COLO668 (cell line): ENCODE results near the gene EPHB2.

ENCODE experiments used
- DNase-seq: peaks from one replicate; lab custom pipeline; 2025; ENCODE audit not compliant: unreplicated experiment; lab: John Stamatoyannopoulos, UW

EPHB2 gene

GRCh38 chr1:22910986-22911651 is 200.5 kb downstream of the EPHB2 start:
- no peak for DNase-seq

- DNase-seq: no peak
Measured at GRCh38 chr1:22912311-22912710, 201.7 kb downstream of the EPHB2 start.

GRCh38 chr1:22913421-22914141 is 202.9 kb downstream of the EPHB2 start:
- no peak for DNase-seq

- no peak for DNase-seq
Measured at GRCh38 chr1:22914156-22914555, 203.5 kb downstream of the EPHB2 start.

- no peak for DNase-seq
Measured at GRCh38 chr1:22914633-22915217, 204.1 kb downstream of the EPHB2 start.

- DNase-seq: no peak
Measured at GRCh38 chr1:22915231-22915630, 204.6 kb downstream of the EPHB2 start.

GRCh38 chr1:22915816-22916470 is 205.3 kb downstream of the EPHB2 start:
- no peak for DNase-seq

GRCh38 chr1:22916471-22916820 is 205.8 kb downstream of the EPHB2 start:
- peak; percentile 43 for DNase-seq

GRCh38 chr1:22917989-22918388 is 207.3 kb downstream of the EPHB2 start:
- no peak for DNase-seq

GRCh38 chr1:22918644-22919043 is 208.0 kb downstream of the EPHB2 start:
- no peak for DNase-seq

GRCh38 chr1:22919341-22920025 is 208.8 kb downstream of the EPHB2 start:
- no peak for DNase-seq

GRCh38 chr1:22920026-22920733 is 209.5 kb downstream of the EPHB2 start:
- DNase-seq: no peak

GRCh38 chr1:22920734-22921451 is 210.3 kb downstream of the EPHB2 start:
- no peak for DNase-seq

GRCh38 chr1:22921452-22922126 is 210.9 kb downstream of the EPHB2 start:
- no peak for DNase-seq

- DNase-seq: no peak
Measured at GRCh38 chr1:22922640-22923039, 212.0 kb downstream of the EPHB2 start.

- DNase-seq: no peak
Measured at GRCh38 chr1:22925111-22925510, 214.5 kb downstream of the EPHB2 start.

GRCh38 chr1:22930240-22930912 is 219.7 kb downstream of the EPHB2 start:
- peak; percentile 65 for DNase-seq

- no peak for DNase-seq
Measured at GRCh38 chr1:22932803-22933470, 222.3 kb downstream of the EPHB2 start.
